22Rv1 (cell line): Measurements from ENCODE around the gene FBLIM1.

Experiments used
- H3K27ac ChIP-seq: fragments of 450-650 bp; 2 replicates; pipeline ENCODE4 v1.5.1; 2017
- CTCF ChIP-seq: fragments of 450-650 bp; IDR thresholded peaks from 2 replicates; pipeline ENCODE4 v1.5.1; 2017; ENCODE audit warnings: mild to moderate bottlenecking
- ZFX ChIP-seq: fragments of 450-650 bp; IDR thresholded peaks from 2 replicates; pipeline ENCODE4 v1.6.1; 2017; ENCODE audit warnings: antibody characterized with exemption, borderline replicate concordance

Gene FBLIM1

DNA sequence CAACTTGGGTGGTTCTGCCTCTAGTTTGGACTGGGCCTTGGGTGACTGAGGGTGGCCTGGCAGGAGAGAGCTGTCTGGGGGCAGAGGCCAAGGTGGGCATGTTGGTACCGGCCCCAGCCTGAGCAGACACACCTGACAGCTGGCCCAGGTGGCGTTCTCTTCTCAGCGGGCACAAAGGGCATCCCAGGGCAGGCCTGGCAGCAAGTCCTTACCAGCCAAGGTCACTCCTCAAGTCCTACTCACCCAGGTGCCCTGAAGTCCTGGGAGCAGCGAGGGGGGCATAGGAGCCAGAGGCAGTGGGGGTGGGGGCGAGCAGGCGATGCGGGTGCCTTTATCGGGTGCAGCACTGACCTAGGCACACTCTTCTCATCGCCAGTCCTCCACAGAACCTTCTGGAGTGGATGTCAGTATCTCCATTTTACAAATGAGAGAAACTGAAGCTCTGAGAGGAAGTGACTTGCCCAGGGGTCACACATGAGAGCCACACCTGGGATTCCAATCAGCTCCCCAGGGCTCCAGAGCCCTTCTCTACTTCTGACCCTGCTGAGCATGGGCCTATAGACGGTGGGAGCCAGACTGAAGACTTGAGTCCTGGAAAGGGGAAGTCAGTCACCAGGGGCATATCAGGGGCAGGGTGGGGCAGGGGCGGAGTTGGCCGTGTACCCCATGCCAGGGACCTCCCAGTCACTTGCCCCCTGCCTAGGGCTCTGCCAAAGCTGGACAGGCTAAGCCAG is 23.1 kb upstream of the FBLIM1 start:
- TF ChIP-seq ZFX (no peak), CTCF (no peak)
- peak overlapping the region; percentile 69 for H3K27ac ChIP-seq

GRCh38 chr1:15736038-15736891 is 22.3 kb upstream of the FBLIM1 start, which contains the start of gene SLC25A34:
TSS of gene SLC25A34 (plus strand) at chr1:15736258. CDS start at chr1:15736486, 228 bp downstream.
- peak within 1 kb of the TSS; percentile 69 for H3K27ac ChIP-seq
- no peak for TF ChIP-seq ZFX
- 0 out of 2 replicates have a peak, but pooled peaks have one; percentile 7 for TF ChIP-seq CTCF

DNA sequence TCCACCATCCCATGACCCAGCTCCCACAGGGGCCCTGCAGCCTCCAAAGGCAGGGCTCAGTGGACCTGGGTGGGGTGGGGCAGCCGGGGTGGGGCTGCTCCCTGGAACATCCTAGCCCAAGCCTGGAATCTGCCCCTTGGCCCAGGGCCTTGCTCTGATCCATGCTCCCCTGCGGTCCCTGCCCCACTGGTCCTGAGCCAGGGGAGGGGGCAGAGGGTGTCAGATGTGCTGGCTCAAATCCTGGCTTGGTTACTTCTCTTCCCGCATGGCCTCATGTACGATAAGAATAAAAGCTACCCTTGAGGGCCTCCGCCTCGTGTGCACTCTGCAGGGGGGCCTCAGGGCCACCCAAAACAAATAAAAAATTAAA is 21.7 kb upstream of the FBLIM1 start:
- H3K27ac ChIP-seq, result peak overlapping the region; percentile 69; the same call in 1 of the 2 replicates
- TF ChIP-seq CTCF (no peak), ZFX (no peak)

- no peak for TF ChIP-seq CTCF
- TF ChIP-seq ZFX, result no peak
- no peak overlapping the region for H3K27ac ChIP-seq
These were observed 21.0 kb upstream of the FBLIM1 start for GRCh38 chr1:15737324-15738319.

- no peak overlapping the region for H3K27ac ChIP-seq
- no peak for TF ChIP-seq CTCF
- TF ChIP-seq ZFX, result no peak
These were observed 20.0 kb upstream of the FBLIM1 start for GRCh38 chr1:15738416-15739113.

GRCh38 chr1:15739259-15739658 is 19.3 kb upstream of the FBLIM1 start:
- H3K27ac ChIP-seq, result no peak overlapping the region
- no peak for TF ChIP-seq ZFX
- no peak for TF ChIP-seq CTCF
